HG03571 (cell line): ENCODE results near the gene RNASE12.
"Not testable (repeated sequence)": the region's sequence is repeated elsewhere in the genome, so short reads cannot be mapped to it uniquely, and the experiment has no call there.

ENCODE experiments used
- ATAC-seq: cut with Tn5 transposase; IDR thresholded peaks from one replicate; pipeline ENCODE4 v1.9.1; 2021; ENCODE audit not compliant: unreplicated experiment

Gene RNASE12

DNA sequence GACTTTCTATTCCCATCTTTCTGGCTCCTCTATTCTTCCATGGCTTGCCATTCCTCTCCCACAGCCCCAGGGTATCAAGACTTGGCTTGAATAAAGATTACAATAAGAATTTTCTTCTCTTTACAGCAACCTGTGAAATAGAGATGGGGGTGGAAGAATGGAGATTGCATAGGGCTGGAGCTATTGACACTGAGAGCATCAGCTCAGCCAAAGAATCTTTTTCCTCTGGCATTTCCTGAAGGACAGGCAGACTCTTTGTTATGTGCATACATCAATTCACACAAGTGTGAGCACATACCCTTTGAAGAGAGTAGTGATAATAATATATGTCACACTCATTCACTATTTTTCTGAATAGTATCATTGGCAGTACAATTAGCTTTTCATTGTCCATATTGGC lies 8.0 kb downstream of the RNASE12 start:
- ATAC-seq: no peak

GRCh38 chr14:20580242-20580641 lies 10.9 kb downstream of the RNASE12 start:
- no peak for ATAC-seq

- ATAC-seq: no peak
Measured at GRCh38 chr14:20578784-20579502, 12.2 kb downstream of the RNASE12 start.

DNA sequence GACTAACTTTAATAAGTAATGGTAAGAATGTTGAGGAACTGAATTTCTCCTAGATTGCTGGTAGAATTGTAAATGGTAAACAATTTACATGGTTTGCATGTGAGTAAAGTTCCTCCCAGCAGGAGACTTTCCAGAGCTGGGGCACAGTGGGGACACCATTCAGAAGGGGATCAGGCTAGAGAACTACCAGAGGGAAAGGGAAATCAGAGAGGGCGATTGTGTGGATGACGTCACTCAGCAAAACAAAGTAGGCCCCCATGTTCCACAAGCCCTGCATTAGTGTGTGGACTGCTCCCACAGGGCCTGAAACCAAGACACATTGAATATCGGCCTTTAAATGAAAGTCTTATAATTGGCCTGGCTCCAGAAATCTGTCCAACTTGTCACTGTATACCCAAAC lies 12.9 kb downstream of the RNASE12 start:
- no peak for ATAC-seq

GRCh38 chr14:20572382-20572990 lies 18.7 kb downstream of the RNASE12 start:
- ATAC-seq: not testable (repeated sequence)

DNA sequence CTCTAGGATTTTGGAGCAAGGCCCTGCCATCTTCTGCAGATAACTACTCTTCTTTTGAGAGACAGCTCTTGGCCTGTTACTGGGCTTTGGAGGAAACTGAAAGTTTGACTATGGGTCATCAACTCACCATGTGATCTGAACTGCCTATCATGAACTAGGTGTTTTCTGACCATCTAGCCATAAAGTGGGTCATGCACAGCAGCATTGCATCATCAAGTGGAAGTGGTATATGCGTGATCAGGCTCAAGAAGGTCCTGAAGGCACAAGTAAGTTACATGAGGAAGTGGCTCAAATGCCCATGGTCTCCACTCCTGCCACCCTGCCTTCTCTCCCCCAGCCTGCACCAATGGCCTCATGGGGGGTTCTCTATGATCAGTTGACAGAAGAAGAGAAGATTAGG lies 20.5 kb downstream of the RNASE12 start:
- ATAC-seq: not testable (repeated sequence)

GRCh38 chr14:20569865-20570264 lies 21.3 kb downstream of the RNASE12 start:
- not testable (repeated sequence) for ATAC-seq

DNA sequence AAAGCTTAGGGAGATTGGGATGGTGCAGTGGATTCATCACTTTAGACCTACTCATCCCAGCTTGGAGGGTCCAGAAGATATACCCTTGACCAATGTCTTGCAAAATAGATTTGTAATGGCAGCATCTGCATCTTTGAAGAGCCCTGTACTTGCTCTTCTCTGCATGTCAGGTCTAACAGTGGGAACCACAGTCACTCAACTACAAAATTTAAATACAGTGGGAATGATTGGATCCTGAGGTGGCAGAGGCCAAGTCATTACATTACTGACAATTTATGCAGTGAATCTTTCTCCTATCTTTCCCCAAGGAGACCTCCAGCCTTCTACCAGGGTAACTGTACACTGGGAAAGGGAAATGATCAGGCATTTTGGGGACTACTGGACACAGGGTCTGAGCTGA lies 22.1 kb downstream of the RNASE12 start:
- ATAC-seq: no peak

DNA sequence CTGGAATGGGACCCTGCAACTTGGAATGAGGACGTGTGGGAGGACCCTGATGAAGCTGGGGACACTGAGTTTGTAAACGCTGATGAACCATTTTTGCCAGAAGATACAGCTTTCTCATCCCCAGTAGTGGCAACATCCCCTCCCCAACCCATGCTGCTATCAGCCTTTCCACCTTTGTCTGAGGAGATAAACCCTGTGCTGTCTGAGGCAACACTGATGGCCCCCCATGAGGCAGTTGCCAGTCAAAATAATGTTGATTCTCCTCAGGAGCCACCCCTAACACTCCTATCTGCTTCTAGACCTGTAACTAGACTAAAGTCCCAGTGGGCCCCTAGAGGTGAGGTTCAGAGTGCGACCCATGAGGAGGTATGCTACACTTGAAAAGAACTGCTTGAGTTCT lies 22.8 kb downstream of the RNASE12 start:
- no peak for ATAC-seq

DNA sequence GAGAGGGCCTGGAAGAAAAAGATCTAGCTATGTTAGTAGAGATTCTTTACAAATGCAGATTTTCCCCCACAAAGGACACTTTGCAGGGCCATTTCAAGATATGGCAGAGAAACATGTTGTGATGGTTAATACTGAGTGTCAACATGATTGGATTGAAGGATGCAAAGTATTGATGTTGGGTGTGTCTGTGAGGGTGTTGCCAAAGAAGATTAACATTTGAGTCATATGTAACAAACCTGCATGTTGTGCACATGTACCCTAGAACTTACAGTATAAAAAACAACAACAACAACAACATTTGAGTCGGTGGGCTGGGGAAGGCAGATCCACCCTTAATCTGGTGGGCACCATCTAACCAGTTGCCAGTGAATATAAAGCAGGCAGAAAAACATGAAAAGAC lies 24.0 kb downstream of the RNASE12 start:
- not testable (repeated sequence) for ATAC-seq

- ATAC-seq: no peak
Measured at GRCh38 chr14:20564501-20564997, 26.6 kb downstream of the RNASE12 start.

DNA sequence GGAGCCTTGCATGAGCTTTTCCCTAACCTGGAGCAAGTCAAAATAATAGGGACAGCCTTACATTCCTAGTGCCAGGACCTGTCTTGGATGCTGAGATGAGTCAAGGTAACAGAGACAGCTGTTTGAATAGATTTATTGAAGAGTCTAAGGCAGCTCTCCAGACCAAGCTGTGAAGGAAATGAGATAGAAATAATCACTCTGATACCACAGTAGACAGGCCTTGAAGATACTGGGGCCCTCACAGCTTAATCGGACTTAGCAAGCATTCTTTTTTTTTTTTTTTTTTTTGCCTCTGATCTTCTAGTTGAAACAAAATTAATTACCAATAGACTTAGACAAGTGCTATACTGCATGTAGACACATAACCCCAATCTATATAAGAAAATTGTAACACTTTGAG lies 27.2 kb downstream of the RNASE12 start:
- no peak for ATAC-seq

GRCh38 chr14:20560961-20561360 lies 30.2 kb downstream of the RNASE12 start, which contains the start of gene RNASE9:
Gene RNASE9 (minus strand): TSS chr14:20561047.
- no peak for ATAC-seq

- ATAC-seq: no peak
Measured at GRCh38 chr14:20559461-20559904, 31.7 kb downstream of the RNASE12 start.

- no peak for ATAC-seq
Measured at GRCh38 chr14:20557212-20557542, 34.0 kb downstream of the RNASE12 start.

GRCh38 chr14:20556500-20557211 lies 34.5 kb downstream of the RNASE12 start:
- no peak for ATAC-seq

- ATAC-seq: no peak
Measured at GRCh38 chr14:20555845-20556244, 35.3 kb downstream of the RNASE12 start.

GRCh38 chr14:20553024-20553423 lies 38.2 kb downstream of the RNASE12 start:
- no peak for ATAC-seq

DNA sequence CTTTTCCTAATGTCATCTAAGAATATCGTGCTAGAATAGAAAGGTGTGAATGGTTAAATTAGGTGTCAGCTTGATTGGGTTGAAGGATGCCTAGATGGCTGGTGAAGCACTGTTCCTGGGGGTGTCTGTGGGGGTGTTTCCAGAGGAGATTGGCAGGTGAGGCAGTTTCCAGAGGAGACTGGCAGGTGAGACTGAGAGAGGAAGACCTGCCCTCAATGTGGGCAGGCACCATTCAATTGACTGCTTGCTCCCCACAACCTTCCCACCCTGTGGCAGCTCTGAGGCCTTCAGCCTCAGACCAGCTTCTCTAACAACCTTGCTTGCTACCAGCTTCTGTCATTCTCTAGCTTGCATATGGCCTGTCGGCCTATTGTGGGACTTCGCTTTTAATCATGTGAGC lies 39.6 kb downstream of the RNASE12 start:
- ATAC-seq: no peak

GRCh38 chr14:20550926-20551325 lies 40.2 kb downstream of the RNASE12 start:
- ATAC-seq: no peak

GRCh38 chr14:20548414-20549158 lies 42.6 kb downstream of the RNASE12 start:
- no peak for ATAC-seq
